ENCODE results near the gene VPS26B.

GRCh38 chr11:134260503-134260902, 36.0 kb downstream of the VPS26B start:
- TF ChIP-seq CTCF (IDR thresholded peaks at IDR 0.05): no peak
- no peak for TF ChIP-seq POLR2A (IDR thresholded peaks at IDR 0.05)
- no peak for TF ChIP-seq POLR2AphosphoS5 (IDR thresholded peaks at IDR 0.05)

Measured in stomach (tissue), 4 donors.